ENCODE data around the gene UTS2R.

UTS2R gene

GRCh38 chr17:82403662-82404660 lies 32.4 kb downstream of the UTS2R start:
- in situ Hi-C loops (cut with HindIII; ENCODE audit: low sequenced_read_pairs): no loop called here

DNA sequence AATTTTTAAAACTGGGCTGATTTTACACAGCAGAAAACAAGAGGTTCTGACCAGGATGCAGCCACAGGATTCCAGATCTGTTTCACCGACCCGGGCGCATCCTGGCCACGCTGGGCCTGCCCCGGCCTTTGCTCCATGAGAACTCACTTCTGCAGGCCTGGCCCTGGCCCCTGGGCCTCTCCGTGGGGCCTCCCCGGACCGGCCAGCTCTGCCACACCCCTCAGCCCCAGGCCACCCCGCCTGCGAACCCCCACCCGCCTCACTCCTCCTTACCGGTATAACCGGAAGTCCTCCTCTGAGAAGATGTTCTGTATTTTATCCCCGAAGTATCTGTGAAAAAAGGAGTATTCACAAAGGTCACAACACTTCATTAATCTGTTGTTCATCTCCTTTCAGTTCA lies 33.5 kb downstream of the UTS2R start:
- in situ Hi-C loops (cut with HindIII; ENCODE audit: low sequenced_read_pairs): no loop called here

DNA sequence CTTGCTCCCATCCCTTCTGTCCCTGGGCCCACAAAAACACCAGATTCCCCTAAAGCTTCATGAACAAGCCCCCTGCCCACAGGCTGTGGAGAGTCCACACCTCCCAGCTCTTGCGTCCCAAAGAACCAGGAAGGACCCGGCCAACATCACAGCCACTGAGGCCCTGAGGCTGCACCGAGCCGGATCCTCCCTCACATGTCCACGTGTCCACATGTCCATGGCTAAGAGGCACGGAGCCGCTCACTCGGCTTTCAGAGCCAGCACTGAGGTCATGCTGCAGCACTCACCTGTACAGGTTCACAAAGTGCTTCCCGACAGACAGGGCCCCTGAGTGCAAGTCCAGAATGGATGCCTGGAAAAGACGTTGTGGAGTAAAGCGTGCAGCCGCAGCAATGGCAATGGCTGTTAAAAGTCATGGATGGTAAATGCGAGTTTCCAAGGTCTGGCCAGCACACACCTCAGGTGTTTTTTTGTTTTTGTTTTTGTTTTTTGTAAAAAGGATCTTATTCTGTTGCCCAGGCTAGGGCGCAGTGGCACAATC lies 34.6 kb downstream of the UTS2R start:
- in situ Hi-C loops (cut with HindIII; ENCODE audit: low sequenced_read_pairs): no loop called here

- in situ Hi-C loops (cut with HindIII; ENCODE audit: low sequenced_read_pairs): no loop called here
These were observed 35.7 kb downstream of the UTS2R start for GRCh38 chr17:82407255-82407654.

DNA sequence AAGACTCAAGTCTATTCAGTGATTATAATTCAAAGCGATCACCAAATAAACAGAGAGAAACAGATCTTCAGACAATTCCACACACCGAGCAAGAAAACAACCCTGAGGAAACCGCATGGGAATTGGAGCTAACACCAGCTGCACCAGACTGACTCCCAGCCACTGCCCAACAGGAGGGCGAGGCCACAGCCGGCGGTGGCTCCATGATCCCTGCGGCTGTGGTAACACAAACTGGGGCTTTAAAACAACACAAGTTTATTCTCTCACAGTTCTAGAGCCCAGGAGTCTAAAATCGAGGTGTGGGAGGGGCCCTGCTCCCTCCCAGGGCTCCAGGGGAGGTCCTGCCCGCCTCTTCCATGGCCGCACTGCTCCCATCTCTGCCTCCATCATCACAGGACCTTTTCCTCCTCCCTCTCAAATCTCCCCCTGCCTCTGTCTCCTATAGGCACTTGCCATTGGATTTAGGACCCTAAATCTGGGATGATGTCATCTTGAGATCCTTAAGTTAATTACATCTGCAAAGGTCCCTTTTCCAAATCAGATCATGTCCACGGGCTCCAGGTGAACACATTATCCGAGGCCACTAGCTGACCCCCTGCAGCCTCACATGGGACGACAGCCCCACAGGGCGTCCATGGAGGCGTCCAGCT lies 36.8 kb downstream of the UTS2R start:
- in situ Hi-C loops (cut with HindIII; ENCODE audit: low sequenced_read_pairs): no loop called here

- in situ Hi-C loops (cut with HindIII; ENCODE audit: low sequenced_read_pairs): no loop called here
These were observed 37.4 kb downstream of the UTS2R start for GRCh38 chr17:82408938-82409318.

DNA sequence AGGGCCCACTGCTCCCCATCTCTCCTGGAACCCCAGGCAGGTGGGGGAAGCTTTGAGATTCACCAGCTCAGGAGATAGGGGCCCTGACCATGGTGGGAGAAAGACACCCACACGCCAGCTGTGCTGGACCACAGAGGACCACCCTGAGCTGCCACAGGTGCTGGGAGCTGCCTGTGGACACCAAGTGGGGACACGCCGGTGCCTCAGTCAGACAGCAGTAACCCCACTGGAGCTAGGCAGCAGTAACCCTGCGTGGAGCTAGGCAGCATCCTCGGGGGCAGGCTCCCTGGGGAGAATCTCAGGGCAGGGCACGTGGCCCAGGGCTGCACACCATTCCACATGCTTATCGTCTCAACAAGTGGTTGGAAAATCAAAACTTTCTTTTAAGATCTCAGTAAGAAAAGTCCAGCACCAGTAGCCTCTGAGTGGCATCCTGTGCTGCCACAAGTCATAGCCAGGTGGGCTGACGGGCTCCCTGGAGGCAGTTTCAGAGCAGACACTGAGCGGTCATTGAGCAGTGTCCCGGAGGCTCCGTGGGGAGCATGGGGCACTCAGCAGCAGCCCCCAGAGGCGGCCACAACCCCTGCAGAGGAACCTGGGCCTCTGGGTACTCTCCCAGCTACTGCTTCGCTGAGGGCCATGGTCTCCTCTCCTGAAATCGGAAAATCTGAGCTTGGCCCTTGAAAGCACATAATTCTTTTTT lies 38.6 kb downstream of the UTS2R start:
- in situ Hi-C loops (cut with HindIII; ENCODE audit: low sequenced_read_pairs): loop anchor here (10.0 kb wide), 4 partner anchors 135 to 395 kb away; partner anchors contain the start of gene CSNK1D

GRCh38 chr17:82411396-82412053 lies 40.0 kb downstream of the UTS2R start:
- in situ Hi-C loops (cut with HindIII; ENCODE audit: low sequenced_read_pairs): loop anchor here (10.0 kb wide), 4 partner anchors 137 to 397 kb away; partner anchors contain the start of gene CSNK1D

- in situ Hi-C loops (cut with HindIII; ENCODE audit: low sequenced_read_pairs): loop anchor here (10.0 kb wide), 4 partner anchors 137 to 397 kb away; partner anchors contain the start of gene CSNK1D
These were observed 40.5 kb downstream of the UTS2R start for GRCh38 chr17:82412081-82412480.

DNA sequence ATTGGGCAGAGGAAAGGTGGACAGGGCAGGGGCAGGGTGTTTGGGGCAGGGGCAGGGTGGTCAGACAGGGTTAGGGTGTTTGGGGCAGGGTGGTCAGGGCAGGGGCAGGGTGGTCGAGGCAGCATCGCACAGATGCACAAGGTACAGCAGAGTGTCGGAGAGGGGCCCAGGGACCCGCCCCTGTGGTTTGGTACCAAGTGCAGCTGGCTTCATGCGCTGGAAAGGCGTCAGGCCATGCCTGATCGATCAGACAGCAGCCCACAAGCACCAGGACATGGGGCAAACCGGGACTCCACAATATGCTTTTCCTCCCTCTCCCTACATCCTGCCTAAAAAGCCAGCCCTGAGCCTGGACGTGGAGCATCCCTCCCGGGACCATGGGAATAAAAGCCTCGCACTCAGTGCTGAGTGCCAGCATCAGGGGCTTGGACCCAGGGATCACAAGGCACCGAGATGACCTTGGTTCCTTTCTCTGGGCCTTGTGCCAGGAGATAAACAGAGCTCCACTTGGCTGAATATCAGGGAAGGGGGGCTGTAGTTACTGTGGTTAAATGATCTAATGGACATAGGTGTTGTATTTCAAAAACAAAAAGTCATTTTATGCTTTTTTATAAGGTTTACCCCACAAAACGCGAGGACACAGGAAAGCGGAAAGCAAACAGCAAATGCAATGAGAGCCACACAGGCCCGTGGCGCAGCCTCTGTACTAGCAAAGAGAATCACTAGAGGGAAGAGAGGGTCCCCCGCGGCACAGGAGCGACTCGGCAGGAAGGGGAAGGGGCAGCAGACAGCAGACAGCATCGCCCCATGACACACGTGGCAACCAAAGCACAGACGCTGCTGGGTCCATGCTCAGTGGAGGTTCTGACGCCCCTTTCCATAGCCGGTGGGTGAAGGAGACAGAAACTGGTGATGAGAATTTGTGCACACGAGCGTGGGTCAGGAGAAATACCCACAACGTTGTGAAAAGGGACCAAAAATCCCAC lies 41.3 kb downstream of the UTS2R start:
- in situ Hi-C loops (cut with HindIII; ENCODE audit: low sequenced_read_pairs): loop anchor here (10.0 kb wide), 4 partner anchors 138 to 398 kb away; partner anchors contain the start of gene CSNK1D

DNA sequence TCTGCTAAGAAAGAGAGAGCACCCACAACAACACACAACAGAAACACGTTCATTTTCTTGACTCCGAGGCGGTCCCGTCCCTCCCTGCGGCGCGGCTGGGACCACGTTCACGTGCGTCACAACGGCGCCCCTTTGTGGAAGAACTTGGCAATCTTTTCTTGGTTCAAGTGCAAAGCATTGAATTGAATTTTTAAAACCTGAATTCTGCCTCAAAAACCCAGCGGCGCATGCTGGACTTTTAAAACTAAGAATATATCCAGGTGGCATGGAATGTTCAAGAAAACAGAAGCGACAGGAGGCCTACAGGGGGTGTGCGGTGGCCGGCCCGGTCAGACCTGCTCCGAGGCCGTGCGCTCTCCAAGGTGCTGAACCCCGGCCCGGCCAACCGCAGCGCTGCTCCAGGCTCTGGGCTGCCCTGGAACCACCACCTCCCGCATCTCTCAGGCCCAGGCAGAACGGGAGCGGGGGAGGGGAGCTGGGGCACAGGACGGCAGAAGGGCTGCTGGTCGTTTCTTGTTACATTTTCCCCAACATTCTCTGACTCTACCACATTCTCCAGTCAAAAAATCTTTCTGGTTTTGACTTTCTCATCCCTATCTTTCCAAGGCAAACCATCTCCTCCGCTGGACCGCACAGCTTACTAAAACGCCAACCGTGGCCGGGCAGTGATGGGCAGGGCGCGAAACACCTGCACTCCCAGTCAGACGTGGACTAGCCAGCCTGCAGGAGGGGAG lies 43.1 kb downstream of the UTS2R start:
- in situ Hi-C loops (cut with HindIII; ENCODE audit: low sequenced_read_pairs): loop anchor here (5.0 to 10.0 kb wide), 5 partner anchors 52 to 400 kb away; partner anchors contain the start of gene CSNK1D

- in situ Hi-C loops (cut with HindIII; ENCODE audit: low sequenced_read_pairs): loop anchor here (5.0 to 10.0 kb wide), 5 partner anchors 53 to 401 kb away; partner anchors contain the start of gene CSNK1D
These were observed 43.8 kb downstream of the UTS2R start for GRCh38 chr17:82415336-82415735.

- in situ Hi-C loops (cut with HindIII; ENCODE audit: low sequenced_read_pairs): loop anchor here (5.0 to 10.0 kb wide), 5 partner anchors 53 to 401 kb away; partner anchors contain the start of gene CSNK1D
These were observed 44.2 kb downstream of the UTS2R start for GRCh38 chr17:82415786-82416185.

DNA sequence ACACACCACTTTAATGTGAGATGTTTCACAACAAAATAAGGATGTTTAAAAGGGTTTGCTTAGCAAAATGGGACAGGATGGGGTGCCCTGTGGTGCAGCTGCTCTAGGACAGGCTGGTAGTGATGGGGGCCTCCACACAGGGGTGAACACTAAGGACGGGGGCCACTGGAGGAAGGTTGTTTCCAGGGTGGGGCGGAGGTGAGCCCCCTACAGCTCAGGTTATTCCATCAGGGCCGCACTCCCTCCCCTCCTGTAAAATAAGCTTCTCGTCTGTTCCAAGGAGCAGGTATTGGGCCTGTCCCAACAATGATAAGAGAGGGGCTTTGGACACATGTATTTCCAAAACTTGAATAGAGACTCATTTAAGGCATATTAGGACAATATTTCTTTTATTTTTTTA lies 44.7 kb downstream of the UTS2R start:
- in situ Hi-C loops (cut with HindIII; ENCODE audit: low sequenced_read_pairs): loop anchor here (5.0 to 10.0 kb wide), 5 partner anchors 54 to 401 kb away; partner anchors contain the start of gene CSNK1D

DNA sequence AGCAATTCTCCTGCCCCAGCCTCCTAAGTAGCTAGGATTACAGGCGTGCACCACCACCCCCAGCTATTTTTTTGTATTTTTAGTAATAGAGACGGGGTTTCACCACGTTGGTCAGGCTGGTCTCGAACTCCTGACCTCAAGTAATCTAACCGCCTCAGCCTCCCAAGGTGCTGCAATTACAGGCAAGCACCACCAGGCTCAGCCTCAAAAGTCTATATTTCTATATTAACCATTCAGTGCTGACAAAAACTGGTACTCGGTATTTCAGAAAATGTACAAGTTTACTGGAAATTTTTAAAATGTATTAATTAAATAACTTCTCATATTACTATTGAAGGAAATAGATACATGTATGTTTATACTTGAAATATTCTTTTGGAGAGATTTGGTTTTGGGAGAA lies 45.2 kb downstream of the UTS2R start:
- in situ Hi-C loops (cut with HindIII; ENCODE audit: low sequenced_read_pairs): loop anchor here (5.0 to 10.0 kb wide), 5 partner anchors 54 to 402 kb away; partner anchors contain the start of gene CSNK1D

DNA sequence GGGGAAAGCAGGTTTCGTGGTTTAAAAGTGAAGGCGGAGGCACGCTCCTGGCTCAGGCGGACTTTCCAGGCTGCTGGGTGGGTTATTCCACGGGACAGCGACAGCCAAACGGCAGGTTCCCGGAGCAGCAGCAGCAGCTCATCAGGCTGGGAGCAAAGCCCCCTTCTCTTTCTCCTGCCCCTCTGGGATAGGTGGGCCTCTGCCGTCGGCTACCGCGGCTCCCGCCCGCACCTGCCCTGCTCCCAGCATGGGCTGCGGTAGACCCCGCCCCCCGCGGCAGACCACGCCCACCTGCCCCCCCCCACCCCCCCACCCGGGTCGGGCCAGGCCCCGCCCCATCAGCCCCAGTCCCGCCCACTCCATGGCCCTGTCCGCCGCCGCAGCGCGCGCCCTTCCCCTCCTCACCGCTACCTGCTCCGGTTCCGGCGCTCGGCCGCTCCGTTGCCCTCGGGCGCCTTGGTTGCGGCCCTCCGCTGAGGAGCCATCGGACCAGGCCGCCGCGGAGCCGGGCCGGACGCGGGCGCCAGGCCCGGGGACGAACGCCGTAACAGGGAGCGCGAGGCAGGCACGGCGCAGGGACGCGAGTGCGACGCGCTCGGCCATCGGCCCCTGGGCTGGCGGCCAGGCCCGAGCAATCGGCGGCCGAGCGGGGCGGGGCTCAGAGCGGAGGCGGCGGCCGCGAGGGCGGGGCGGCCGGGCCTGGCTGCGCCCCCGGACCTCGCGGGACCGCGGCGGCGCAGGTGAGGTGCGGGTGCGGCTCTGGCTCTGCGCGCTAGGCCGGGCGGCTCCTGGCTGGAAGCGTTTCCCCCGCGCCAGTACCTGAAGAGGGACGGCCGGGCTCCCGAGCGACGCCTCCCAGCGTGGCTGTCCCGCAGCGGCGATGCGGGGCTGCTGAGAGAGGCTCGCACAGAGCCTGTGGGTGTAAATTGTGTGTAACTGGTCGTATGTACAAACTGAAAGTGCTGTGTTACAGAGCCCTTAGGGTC lies 46.7 kb downstream of the UTS2R start, which contains the start of the genes HEXD and OGFOD3:
Gene HEXD (plus strand): TSS at position 347 of the 986 bp plus-strand sequence. CDS start 1,453 bp downstream, outside the sequence.
Gene OGFOD3 (minus strand): TSS at position 586 of the 986 bp plus-strand sequence. CDS start 101 bp downstream, at position 485.
- in situ Hi-C loops (cut with HindIII; ENCODE audit: low sequenced_read_pairs): loop anchor here (5.0 to 10.0 kb wide), 5 partner anchors 56 to 403 kb away; partner anchors contain the start of gene CSNK1D

All from endothelial cell of hepatic sinusoid (primary cell).